ENCODE measurements around the gene ARL15. TPM values are rescaled to one million over a fixed set of nuclear protein-coding genes. Genes with fewer than 3 reads are reported as not detected.

Gene ARL15
- total and polyA plus RNA-seq, 2 donors: 23.1 to 26.4 TPM

- no peaks in the 10 kb centered on the region for H3K9me3 ChIP-seq (ENCODE audit: control insufficient read depth in 2 of 2, insufficient read depth in 1 of 2, low read length in 1 of 2)
- 72% methylated on average over 4 of the region's 4 CpGs for WGBS
Measured at GRCh38 chr5:54337523-54337922, 27.1 kb upstream of the ARL15 start.

DNA sequence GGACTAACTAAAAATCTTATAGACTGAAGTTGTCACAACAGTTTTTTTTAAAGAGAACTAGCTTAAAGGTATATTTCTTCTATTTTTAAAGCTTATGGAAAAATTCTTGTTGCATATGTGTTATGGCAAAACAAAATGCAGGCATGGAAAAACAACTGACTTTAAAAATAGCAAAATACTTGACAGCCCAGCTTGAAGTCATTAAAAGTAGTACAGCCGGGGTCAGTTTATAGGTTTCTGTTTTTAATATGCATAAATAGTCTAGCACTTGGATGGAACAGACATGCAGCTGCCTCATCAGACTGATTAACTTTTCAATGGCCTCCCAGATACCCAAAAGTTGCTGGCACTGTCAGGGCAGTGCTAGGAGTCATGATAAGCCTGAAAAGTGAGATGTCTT, 22.3 kb upstream of the ARL15 start:
- no peak for DNase-seq (ENCODE audit: low read depth in 6 of 9, low spot score in 9 of 9)
- 92% methylated on average over 1 of the region's 1 CpG for WGBS

More at GRCh38 chr5:54337523-54337922, 27.1 kb upstream of the ARL15 start:
- Histone ChIP-seq H3K36me3 (ENCODE audit: control insufficient read depth in 2 of 2, insufficient read depth in 2 of 2, low read length in 1 of 2) (no peaks in the 10 kb centered on the region), H3K27ac (ENCODE audit: low read depth in 1 of 2, low read length in 1 of 2) (no peak overlapping the region), H3K4me3 (ENCODE audit: low read length in 2 of 2) (no peak overlapping the region), H3K27me3 (ENCODE audit: control insufficient read depth in 2 of 2, insufficient read depth in 1 of 2, low read length in 1 of 2) (no peaks in the 10 kb centered on the region), H3K4me1 (ENCODE audit: control insufficient read depth in 2 of 2, insufficient read depth in 2 of 2, low read length in 2 of 2) (no peaks in the 10 kb centered on the region)
- no peak for DNase-seq (ENCODE audit: low read depth in 6 of 9, low spot score in 9 of 9)

GRCh38 chr5:54329731-54330709, 19.6 kb upstream of the ARL15 start:
- H3K27me3 ChIP-seq (ENCODE audit: control insufficient read depth in 2 of 2, insufficient read depth in 1 of 2, low read length in 1 of 2): no peaks in the 10 kb centered on the region
- H3K9me3 ChIP-seq (ENCODE audit: control insufficient read depth in 2 of 2, insufficient read depth in 1 of 2, low read length in 1 of 2): no peaks in the 10 kb centered on the region
- DNase-seq (ENCODE audit: low read depth in 6 of 9, low spot score in 9 of 9): no peak
- H3K27ac ChIP-seq (ENCODE audit: low read depth in 1 of 2, low read length in 1 of 2): no peak overlapping the region
- no peaks in the 10 kb centered on the region for H3K4me1 ChIP-seq (ENCODE audit: control insufficient read depth in 2 of 2, insufficient read depth in 2 of 2, low read length in 2 of 2)
- WGBS: 96% methylated on average over 4 of the region's 4 CpGs
- H3K4me3 ChIP-seq (ENCODE audit: low read length in 2 of 2): no peak overlapping the region
- no peaks in the 10 kb centered on the region for H3K36me3 ChIP-seq (ENCODE audit: control insufficient read depth in 2 of 2, insufficient read depth in 2 of 2, low read length in 1 of 2)

More for the DNA sequence above, 22.3 kb upstream of the ARL15 start:
- no peaks in the 10 kb centered on the region for H3K4me1 ChIP-seq (ENCODE audit: control insufficient read depth in 2 of 2, insufficient read depth in 2 of 2, low read length in 2 of 2)
- H3K27ac ChIP-seq (ENCODE audit: low read depth in 1 of 2, low read length in 1 of 2): no peak overlapping the region
- H3K36me3 ChIP-seq (ENCODE audit: control insufficient read depth in 2 of 2, insufficient read depth in 2 of 2, low read length in 1 of 2): no peaks in the 10 kb centered on the region
- no peaks in the 10 kb centered on the region for H3K27me3 ChIP-seq (ENCODE audit: control insufficient read depth in 2 of 2, insufficient read depth in 1 of 2, low read length in 1 of 2)
- H3K4me3 ChIP-seq (ENCODE audit: low read length in 2 of 2): no peak overlapping the region
- H3K9me3 ChIP-seq (ENCODE audit: control insufficient read depth in 2 of 2, insufficient read depth in 1 of 2, low read length in 1 of 2): no peaks in the 10 kb centered on the region

DNA sequence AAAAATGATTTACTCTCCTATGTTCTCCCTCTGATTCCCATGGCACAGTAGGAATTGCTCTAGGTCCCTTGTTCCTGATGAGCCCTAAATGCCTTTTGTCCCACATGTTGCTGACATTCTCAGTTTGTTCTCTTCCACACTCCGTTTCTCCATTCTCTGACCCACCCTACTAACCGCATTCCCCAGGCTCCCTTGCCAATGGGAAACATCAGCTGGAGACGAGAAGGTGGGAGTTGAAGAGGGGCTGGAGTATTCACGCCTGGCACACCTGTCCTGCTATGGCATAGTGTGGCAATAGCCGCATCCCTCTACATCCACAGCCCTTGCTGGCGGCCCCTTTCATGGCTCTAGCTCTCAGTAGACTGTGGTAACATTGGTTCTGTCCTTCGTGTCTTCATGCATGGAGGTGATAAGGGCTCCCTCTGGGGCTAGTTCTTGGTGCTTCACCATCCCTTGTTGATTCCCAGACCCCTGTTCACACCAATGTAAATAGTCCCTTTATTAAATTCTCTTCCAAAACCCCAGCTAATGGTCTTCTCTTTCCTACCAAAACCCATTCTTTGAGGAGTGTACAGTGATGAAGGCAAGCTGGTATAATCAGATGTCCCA, 16.4 kb upstream of the ARL15 start:
- no peak overlapping the region for H3K27ac ChIP-seq (ENCODE audit: low read depth in 1 of 2, low read length in 1 of 2)
- no peaks in the 10 kb centered on the region for H3K4me1 ChIP-seq (ENCODE audit: control insufficient read depth in 2 of 2, insufficient read depth in 2 of 2, low read length in 2 of 2)
- no peaks in the 10 kb centered on the region for H3K36me3 ChIP-seq (ENCODE audit: control insufficient read depth in 2 of 2, insufficient read depth in 2 of 2, low read length in 1 of 2)
- 97% methylated on average over 7 of the region's 7 CpGs for WGBS
- no peaks in the 10 kb centered on the region for H3K9me3 ChIP-seq (ENCODE audit: control insufficient read depth in 2 of 2, insufficient read depth in 1 of 2, low read length in 1 of 2)
- H3K27me3 ChIP-seq (ENCODE audit: control insufficient read depth in 2 of 2, insufficient read depth in 1 of 2, low read length in 1 of 2): no peaks in the 10 kb centered on the region
- no peak for DNase-seq (ENCODE audit: low read depth in 6 of 9, low spot score in 9 of 9)
- H3K4me3 ChIP-seq (ENCODE audit: low read length in 2 of 2): no peak overlapping the region

DNA sequence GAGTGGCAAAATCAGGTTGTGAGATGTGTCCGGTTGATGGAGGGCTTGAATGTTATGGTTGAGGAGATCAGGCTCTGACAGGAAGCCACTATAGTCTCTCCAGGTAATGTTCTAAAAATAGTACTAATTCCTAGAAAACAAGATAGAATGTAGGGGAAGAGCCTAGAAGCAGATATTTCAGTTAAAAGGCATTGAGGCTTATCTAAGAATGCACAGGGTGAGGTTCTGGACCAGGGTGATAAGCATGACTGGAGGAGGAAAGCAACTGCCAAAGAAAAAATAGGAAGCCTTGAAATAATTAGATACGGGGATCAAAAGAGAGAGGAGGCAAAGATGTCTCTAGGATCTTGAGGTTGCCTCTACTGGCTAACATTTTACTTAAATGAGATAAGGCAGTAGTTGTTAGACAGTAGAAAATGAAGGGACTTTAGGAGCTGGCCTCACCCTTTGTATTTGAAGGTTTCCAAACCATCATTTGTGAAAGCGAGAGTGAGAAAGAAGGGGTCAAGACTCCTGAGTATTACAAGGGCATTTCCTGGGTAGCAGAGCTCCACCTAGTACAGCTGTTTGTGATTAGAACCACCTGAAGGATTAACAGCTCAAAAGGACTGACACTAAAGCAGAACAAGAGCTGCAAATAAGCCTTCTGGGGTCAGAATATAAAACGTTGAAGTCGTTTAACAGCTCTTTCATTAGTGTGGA, 15.4 kb upstream of the ARL15 start:
- no peak overlapping the region for H3K4me3 ChIP-seq (ENCODE audit: low read length in 2 of 2)
- no peaks in the 10 kb centered on the region for H3K27me3 ChIP-seq (ENCODE audit: control insufficient read depth in 2 of 2, insufficient read depth in 1 of 2, low read length in 1 of 2)
- 58% methylated on average over 5 of the region's 5 CpGs for whole genome bisulfite sequencing
- no peaks in the 10 kb centered on the region for H3K36me3 ChIP-seq (ENCODE audit: control insufficient read depth in 2 of 2, insufficient read depth in 2 of 2, low read length in 1 of 2)
- no peaks in the 10 kb centered on the region for H3K9me3 ChIP-seq (ENCODE audit: control insufficient read depth in 2 of 2, insufficient read depth in 1 of 2, low read length in 1 of 2)
- no peaks in the 10 kb centered on the region for H3K4me1 ChIP-seq (ENCODE audit: control insufficient read depth in 2 of 2, insufficient read depth in 2 of 2, low read length in 2 of 2)
- no peak overlapping the region for H3K27ac ChIP-seq (ENCODE audit: low read depth in 1 of 2, low read length in 1 of 2)
- no peak for DNase-seq (ENCODE audit: low read depth in 6 of 9, low spot score in 9 of 9)

DNA sequence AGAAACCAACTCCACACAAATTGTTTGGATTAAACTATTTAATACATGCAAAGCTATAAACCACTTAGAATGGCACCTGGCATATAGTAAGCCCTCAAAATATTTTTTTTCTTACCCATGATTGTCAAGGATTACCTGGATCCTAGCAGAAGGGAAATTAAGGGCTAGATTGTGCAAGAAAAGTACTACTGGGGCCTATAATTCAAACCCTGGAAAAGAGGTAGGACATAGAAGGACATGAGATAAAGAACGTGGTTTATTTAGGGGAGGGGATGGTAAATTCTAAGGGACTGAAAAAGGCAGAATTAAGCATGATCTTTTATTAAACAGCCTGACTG, 14.9 kb upstream of the ARL15 start:
- Histone ChIP-seq H3K27ac (ENCODE audit: low read depth in 1 of 2, low read length in 1 of 2) (no peak overlapping the region), H3K4me3 (ENCODE audit: low read length in 2 of 2) (no peak overlapping the region), H3K36me3 (ENCODE audit: control insufficient read depth in 2 of 2, insufficient read depth in 2 of 2, low read length in 1 of 2) (no peaks in the 10 kb centered on the region), H3K4me1 (ENCODE audit: control insufficient read depth in 2 of 2, insufficient read depth in 2 of 2, low read length in 2 of 2) (no peaks in the 10 kb centered on the region), H3K27me3 (ENCODE audit: control insufficient read depth in 2 of 2, insufficient read depth in 1 of 2, low read length in 1 of 2) (no peaks in the 10 kb centered on the region), H3K9me3 (ENCODE audit: control insufficient read depth in 2 of 2, insufficient read depth in 1 of 2, low read length in 1 of 2) (no peaks in the 10 kb centered on the region)
- no peak for DNase-seq (ENCODE audit: low read depth in 6 of 9, low spot score in 9 of 9)
- WGBS: 43% methylated on average over 1 of the region's 1 CpG

DNA sequence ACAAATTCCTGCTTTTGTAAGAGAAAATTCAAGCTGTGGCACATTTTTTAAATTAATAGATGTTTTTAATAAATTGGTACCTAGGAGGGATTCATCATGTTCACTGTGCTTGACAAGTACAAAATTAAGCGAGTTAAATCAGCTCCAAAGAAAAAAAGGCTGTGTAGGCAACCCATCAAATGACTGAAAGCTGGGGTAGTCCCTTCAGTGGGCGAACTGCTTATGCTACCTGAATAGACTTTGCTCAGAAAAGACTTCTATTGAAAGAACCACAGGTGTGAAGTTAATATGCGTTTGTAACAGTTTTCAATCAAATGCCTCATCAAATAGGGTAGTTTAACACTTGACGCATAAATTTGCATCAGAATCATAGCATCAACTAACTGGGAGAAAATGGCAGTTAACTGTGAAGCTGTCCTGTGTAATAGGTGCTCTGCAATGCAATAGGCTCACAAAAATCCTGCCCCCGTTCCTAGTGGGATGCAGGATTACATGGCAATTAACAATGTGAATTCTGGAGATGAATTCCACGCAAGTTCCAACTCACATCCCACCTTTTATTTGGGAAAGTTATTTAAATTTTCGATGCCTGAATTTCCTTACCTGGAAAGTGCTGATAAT, 14.4 kb upstream of the ARL15 start:
- WGBS: 89% methylated on average over 7 of the region's 7 CpGs

GRCh38 chr5:54323495-54323894, 13.1 kb upstream of the ARL15 start:
- 68% methylated on average over 2 of the region's 2 CpGs for WGBS
- H3K27me3 ChIP-seq (ENCODE audit: control insufficient read depth in 2 of 2, insufficient read depth in 1 of 2, low read length in 1 of 2): peaks cover 0 to 4% of the 10 kb centered on the region in 2 donors
- no peaks in the 10 kb centered on the region for H3K4me1 ChIP-seq (ENCODE audit: control insufficient read depth in 2 of 2, insufficient read depth in 2 of 2, low read length in 2 of 2)
- DNase-seq (ENCODE audit: low read depth in 6 of 9, low spot score in 9 of 9): no peak
- H3K4me3 ChIP-seq (ENCODE audit: low read length in 2 of 2): no peak overlapping the region
- no peaks in the 10 kb centered on the region for H3K36me3 ChIP-seq (ENCODE audit: control insufficient read depth in 2 of 2, insufficient read depth in 2 of 2, low read length in 1 of 2)
- H3K27ac ChIP-seq (ENCODE audit: low read depth in 1 of 2, low read length in 1 of 2): no peak overlapping the region
- H3K9me3 ChIP-seq (ENCODE audit: control insufficient read depth in 2 of 2, insufficient read depth in 1 of 2, low read length in 1 of 2): no peaks in the 10 kb centered on the region

More for the DNA sequence above, 14.4 kb upstream of the ARL15 start:
- Histone ChIP-seq H3K9me3 (ENCODE audit: control insufficient read depth in 2 of 2, insufficient read depth in 1 of 2, low read length in 1 of 2) (no peaks in the 10 kb centered on the region), H3K4me1 (ENCODE audit: control insufficient read depth in 2 of 2, insufficient read depth in 2 of 2, low read length in 2 of 2) (no peaks in the 10 kb centered on the region), H3K4me3 (ENCODE audit: low read length in 2 of 2) (no peak overlapping the region), H3K36me3 (ENCODE audit: control insufficient read depth in 2 of 2, insufficient read depth in 2 of 2, low read length in 1 of 2) (no peaks in the 10 kb centered on the region), H3K27me3 (ENCODE audit: control insufficient read depth in 2 of 2, insufficient read depth in 1 of 2, low read length in 1 of 2) (no peaks in the 10 kb centered on the region), H3K27ac (ENCODE audit: low read depth in 1 of 2, low read length in 1 of 2) (no peak overlapping the region)
- no peak for DNase-seq (ENCODE audit: low read depth in 6 of 9, low spot score in 9 of 9)

All from thymus (tissue), 11 donors.